T-helper 2 cell treated with Interferon-gamma antibody and Interleukin-4, amounts not matched to agents 5 μg/mL and 100 μg/mL, for 36 hours (primary cell): ENCODE measurements around the gene EMSY.

ENCODE experiments used
- DNase-seq: peaks from one replicate; pipeline ENCODE4 v3.0.0; 2021; ENCODE audit warnings: low spot score
- H3K27ac Mint-ChIP-seq: one replicate; pipeline ENCODE4 v1.8.0; 2021; ENCODE audit warnings: mild to moderate bottlenecking, mixed read lengths
- H3K27me3 Mint-ChIP-seq: one replicate; pipeline ENCODE4 v1.8.0; 2021; ENCODE audit warnings: low read depth, mixed read lengths
- H3K36me3 Mint-ChIP-seq: one replicate; pipeline ENCODE4 v1.8.0; 2021; ENCODE audit warnings: low read depth, mixed read lengths
- H3K4me1 Mint-ChIP-seq: one replicate; pipeline ENCODE4 v1.8.0; 2021; ENCODE audit warnings: low read depth, mixed read lengths
- H3K4me3 Mint-ChIP-seq: one replicate; pipeline ENCODE4 v1.8.0; 2022; ENCODE audit warnings: mild to moderate bottlenecking, moderate library complexity, mixed read lengths
- H3K9me3 Mint-ChIP-seq: one replicate; pipeline ENCODE4 v1.8.0; 2021; ENCODE audit warnings: mixed read lengths

Gene EMSY

GRCh38 chr11:76513654-76514034, 68.8 kb downstream of the EMSY start:
- no peaks in the 10 kb centered on the region for H3K27me3 Mint-ChIP-seq
- H3K9me3 Mint-ChIP-seq: no peaks in the 10 kb centered on the region
- H3K27ac Mint-ChIP-seq: no peak overlapping the region
- peaks cover 2% of the 10 kb centered on the region for H3K4me1 Mint-ChIP-seq
- H3K36me3 Mint-ChIP-seq: peaks cover 12% of the 10 kb centered on the region
- no peak for DNase-seq
- no peak overlapping the region for H3K4me3 Mint-ChIP-seq

DNA sequence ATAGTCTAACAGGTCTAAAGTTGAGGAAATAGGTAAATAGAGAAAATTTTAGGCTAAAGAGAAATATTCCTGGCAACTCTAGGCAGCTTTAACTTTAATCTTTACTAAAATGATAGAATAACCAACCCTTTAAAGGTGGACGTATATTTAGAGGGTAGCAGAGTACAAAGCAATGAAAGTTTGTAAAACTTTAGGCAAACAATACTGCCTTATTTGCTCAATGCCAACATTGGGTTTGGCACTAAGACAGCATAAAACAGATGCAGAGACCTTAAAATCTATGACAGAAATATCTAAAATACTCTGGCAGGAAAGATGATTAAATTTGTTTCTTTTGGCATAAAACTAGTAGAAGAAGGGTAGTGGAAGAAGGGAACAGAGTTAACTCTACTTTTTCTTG, 70.7 kb downstream of the EMSY start:
- Mint-ChIP-seq H3K4me3 (no peak overlapping the region), H3K27me3 (no peaks in the 10 kb centered on the region), H3K9me3 (no peaks in the 10 kb centered on the region), H3K27ac (no peak overlapping the region), H3K4me1 (peaks cover 2% of the 10 kb centered on the region), H3K36me3 (peaks cover 11% of the 10 kb centered on the region)
- no peak for DNase-seq

DNA sequence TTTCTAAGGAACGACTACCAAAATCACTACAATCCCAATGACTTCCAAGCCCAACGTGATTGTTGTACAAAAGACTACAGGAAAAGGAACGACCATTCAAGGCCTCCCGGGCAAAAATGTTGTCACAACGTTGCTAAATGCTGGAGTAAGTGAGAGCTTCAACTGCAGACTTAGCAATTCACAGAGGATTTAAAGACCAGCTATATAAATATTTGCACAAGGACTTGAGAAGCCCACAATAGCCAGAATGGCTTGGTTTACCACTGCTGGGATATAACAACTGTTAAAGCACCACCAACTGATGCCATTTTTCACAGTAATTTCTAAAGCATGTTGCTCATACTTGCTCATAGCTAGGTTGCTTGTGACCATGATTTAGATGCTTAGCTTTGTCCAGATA, 78.3 kb downstream of the EMSY start:
- Mint-ChIP-seq H3K4me1 (peaks cover 7% of the 10 kb centered on the region), H3K27ac (no peak overlapping the region), H3K4me3 (no peak overlapping the region), H3K9me3 (no peaks in the 10 kb centered on the region), H3K36me3 (peaks cover 29% of the 10 kb centered on the region), H3K27me3 (no peaks in the 10 kb centered on the region)
- no peak for DNase-seq

GRCh38 chr11:76523786-76524436, 79.1 kb downstream of the EMSY start:
- Mint-ChIP-seq H3K4me3 (no peak overlapping the region), H3K36me3 (peaks cover 37% of the 10 kb centered on the region), H3K4me1 (peaks cover 7% of the 10 kb centered on the region), H3K27ac (no peak overlapping the region), H3K9me3 (no peaks in the 10 kb centered on the region), H3K27me3 (no peaks in the 10 kb centered on the region)
- DNase-seq: no peak

GRCh38 chr11:76524461-76524860, 79.6 kb downstream of the EMSY start:
- peaks cover 42% of the 10 kb centered on the region for H3K36me3 Mint-ChIP-seq
- H3K27me3 Mint-ChIP-seq: no peaks in the 10 kb centered on the region
- H3K4me1 Mint-ChIP-seq: peaks cover 7% of the 10 kb centered on the region
- no peak overlapping the region for H3K4me3 Mint-ChIP-seq
- no peak for DNase-seq
- no peaks in the 10 kb centered on the region for H3K9me3 Mint-ChIP-seq
- H3K27ac Mint-ChIP-seq: no peak overlapping the region

GRCh38 chr11:76524919-76525318, 80.1 kb downstream of the EMSY start:
- Mint-ChIP-seq H3K4me1 (peaks cover 7% of the 10 kb centered on the region), H3K9me3 (no peaks in the 10 kb centered on the region), H3K27me3 (no peaks in the 10 kb centered on the region), H3K27ac (no peak overlapping the region), H3K4me3 (no peak overlapping the region), H3K36me3 (peaks cover 45% of the 10 kb centered on the region)
- DNase-seq: no peak

DNA sequence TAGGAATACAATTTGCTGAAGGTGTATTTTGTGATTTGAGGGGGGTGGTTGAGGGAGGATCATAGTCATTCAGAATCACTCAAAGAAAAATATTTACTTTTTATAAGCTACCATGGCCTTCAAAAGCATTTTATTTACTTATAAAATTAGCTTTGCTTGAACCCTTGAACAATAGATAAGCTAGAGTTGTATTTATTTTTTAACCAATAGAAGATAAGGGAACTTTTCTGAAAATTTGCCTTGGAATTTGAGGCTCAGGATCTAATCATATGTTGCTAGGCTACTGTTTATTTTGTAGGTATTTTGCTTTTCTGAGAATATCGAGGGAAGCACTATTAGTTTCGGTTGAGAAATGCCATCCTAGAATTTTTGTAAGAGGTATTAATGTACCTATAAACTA, 82.1 kb downstream of the EMSY start:
- H3K4me1 Mint-ChIP-seq: peaks cover 7% of the 10 kb centered on the region

GRCh38 chr11:76542436-76542835, 97.6 kb downstream of the EMSY start:
- Mint-ChIP-seq H3K36me3 (peaks cover 54% of the 10 kb centered on the region), H3K4me1 (peaks cover 19% of the 10 kb centered on the region)

More for the DNA sequence above, 82.1 kb downstream of the EMSY start:
- Mint-ChIP-seq H3K27ac (no peak overlapping the region), H3K36me3 (peaks cover 40% of the 10 kb centered on the region), H3K4me3 (no peak overlapping the region), H3K9me3 (no peaks in the 10 kb centered on the region), H3K27me3 (no peaks in the 10 kb centered on the region)
- no peak for DNase-seq

DNA sequence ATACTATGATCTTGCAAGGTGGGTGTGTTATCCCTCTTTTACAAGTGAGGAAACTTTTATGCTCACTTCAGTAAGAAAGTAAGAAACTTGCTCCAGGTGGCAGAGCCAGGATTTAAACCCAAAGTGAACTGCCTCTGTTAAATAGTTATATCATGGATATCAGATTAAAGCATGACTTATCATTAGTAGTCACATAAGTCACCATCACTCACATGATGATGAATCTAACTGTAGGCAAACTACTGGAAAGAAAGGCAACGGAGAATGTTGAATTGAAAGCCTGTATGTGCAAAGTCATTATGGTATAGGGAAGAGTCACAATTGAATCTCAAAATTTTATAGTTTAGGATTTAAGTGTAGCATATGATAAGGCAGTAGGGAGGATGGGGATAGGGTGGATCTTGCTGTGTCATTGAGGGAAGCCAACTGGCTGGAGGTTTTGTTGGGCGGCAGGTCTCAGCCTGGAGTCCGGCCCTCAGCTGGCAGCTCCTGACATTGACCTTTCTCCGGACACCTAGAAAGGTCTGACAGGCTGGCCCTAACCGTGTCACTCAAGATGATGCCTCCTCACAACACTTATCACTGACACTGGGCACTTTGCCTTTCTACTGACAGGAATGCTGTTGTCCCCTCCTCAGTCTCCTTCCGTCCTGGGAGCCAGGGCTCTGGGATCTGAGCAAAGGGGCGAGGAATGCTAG, 98.3 kb downstream of the EMSY start:
- peaks cover 49% of the 10 kb centered on the region for H3K36me3 Mint-ChIP-seq
- H3K9me3 Mint-ChIP-seq: no peaks in the 10 kb centered on the region
- H3K27me3 Mint-ChIP-seq: no peaks in the 10 kb centered on the region
- no peak for DNase-seq
- H3K4me3 Mint-ChIP-seq: no peak overlapping the region
- no peak overlapping the region for H3K27ac Mint-ChIP-seq
- peaks cover 19% of the 10 kb centered on the region for H3K4me1 Mint-ChIP-seq

More at GRCh38 chr11:76542436-76542835, 97.6 kb downstream of the EMSY start:
- Mint-ChIP-seq H3K4me3 (no peak overlapping the region), H3K27me3 (no peaks in the 10 kb centered on the region), H3K27ac (no peak overlapping the region), H3K9me3 (no peaks in the 10 kb centered on the region)
- DNase-seq: no peak

GRCh38 chr11:76550781-76551180, 106.0 kb downstream of the EMSY start:
- H3K36me3 Mint-ChIP-seq: peaks cover 23% of the 10 kb centered on the region
- no peak for DNase-seq
- H3K4me1 Mint-ChIP-seq: peaks cover 23% of the 10 kb centered on the region
- no peaks in the 10 kb centered on the region for H3K27me3 Mint-ChIP-seq
- no peak overlapping the region for H3K4me3 Mint-ChIP-seq
- no peak overlapping the region for H3K27ac Mint-ChIP-seq
- H3K9me3 Mint-ChIP-seq: no peaks in the 10 kb centered on the region

DNA sequence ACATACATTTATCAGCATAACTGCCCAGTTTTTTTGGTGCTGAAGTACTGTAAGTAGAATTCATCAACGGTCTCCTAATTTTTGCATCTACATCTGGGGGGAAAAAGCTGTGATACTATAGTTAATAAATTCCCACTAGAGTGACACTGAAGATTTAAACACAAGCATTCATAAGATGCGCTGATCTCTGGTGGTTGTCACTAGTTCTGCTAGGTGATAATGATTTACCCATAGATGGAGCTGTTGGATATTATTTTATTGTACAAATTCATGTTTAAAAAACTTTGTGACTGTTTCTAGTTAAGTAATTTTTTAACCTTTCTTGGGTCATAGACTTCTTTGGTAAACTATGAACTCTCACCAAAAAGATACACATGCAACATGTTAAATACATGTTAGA, 106.6 kb downstream of the EMSY start:
- H3K9me3 Mint-ChIP-seq: no peaks in the 10 kb centered on the region
- no peak for DNase-seq
- H3K27ac Mint-ChIP-seq: no peak overlapping the region
- H3K4me3 Mint-ChIP-seq: no peak overlapping the region
- H3K36me3 Mint-ChIP-seq: peaks cover 16% of the 10 kb centered on the region
- H3K4me1 Mint-ChIP-seq: peaks cover 16% of the 10 kb centered on the region
- H3K27me3 Mint-ChIP-seq: no peaks in the 10 kb centered on the region

DNA sequence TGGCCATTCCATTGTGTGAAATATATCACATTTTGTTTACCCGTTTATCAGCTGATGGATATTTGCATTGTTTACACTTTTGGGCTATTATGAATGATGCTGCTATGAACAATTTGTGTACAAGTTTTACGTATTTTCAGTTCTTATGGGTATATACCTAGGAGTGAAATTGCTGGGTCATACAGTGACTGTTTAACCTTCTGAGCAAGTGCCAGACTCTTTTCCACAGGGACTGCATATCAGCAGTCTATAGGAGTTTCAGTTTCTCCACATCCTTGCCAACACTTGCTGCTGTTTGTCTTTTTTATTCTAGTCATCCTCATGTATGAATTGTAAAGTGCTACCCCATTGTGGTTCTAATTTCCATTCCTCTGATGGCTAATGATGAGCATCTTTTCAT, 108.2 kb downstream of the EMSY start:
- H3K36me3 Mint-ChIP-seq: peaks cover 11% of the 10 kb centered on the region
- no peak overlapping the region for H3K27ac Mint-ChIP-seq
- no peaks in the 10 kb centered on the region for H3K27me3 Mint-ChIP-seq
- H3K4me3 Mint-ChIP-seq: no peak overlapping the region
- H3K4me1 Mint-ChIP-seq: peaks cover 10% of the 10 kb centered on the region
- DNase-seq: no peak
- peaks cover 4% of the 10 kb centered on the region for H3K9me3 Mint-ChIP-seq

GRCh38 chr11:76553554-76554476, 109.0 kb downstream of the EMSY start:
- no peaks in the 10 kb centered on the region for H3K27me3 Mint-ChIP-seq
- peaks cover 4% of the 10 kb centered on the region for H3K9me3 Mint-ChIP-seq
- no peak overlapping the region for H3K4me3 Mint-ChIP-seq
- H3K27ac Mint-ChIP-seq: no peak overlapping the region
- H3K4me1 Mint-ChIP-seq: peaks cover 13% of the 10 kb centered on the region
- H3K36me3 Mint-ChIP-seq: peaks cover 11% of the 10 kb centered on the region
- DNase-seq: no peak

DNA sequence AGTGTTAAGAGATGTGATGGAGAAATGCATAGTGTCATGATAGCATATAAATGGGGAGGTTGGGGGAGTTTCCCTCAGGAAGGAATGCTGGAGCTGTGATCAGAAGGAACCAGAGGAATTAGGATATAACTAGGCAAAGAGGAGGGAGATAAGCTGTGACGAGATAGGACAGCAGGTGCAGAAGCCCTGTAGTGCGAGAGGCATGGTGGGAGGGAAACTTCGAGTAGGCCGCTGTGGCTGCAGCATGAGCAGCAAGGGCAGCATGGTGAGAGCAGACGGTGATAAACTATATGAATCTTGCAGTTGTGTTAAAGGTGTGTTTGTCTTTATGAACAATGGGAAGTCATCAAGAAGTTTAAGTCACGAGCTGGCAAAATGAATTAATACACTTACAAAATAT, 109.9 kb downstream of the EMSY start:
- DNase-seq: no peak
- no peak overlapping the region for H3K27ac Mint-ChIP-seq
- peaks cover 14% of the 10 kb centered on the region for H3K4me1 Mint-ChIP-seq
- H3K27me3 Mint-ChIP-seq: no peaks in the 10 kb centered on the region
- H3K9me3 Mint-ChIP-seq: peaks cover 4% of the 10 kb centered on the region
- H3K4me3 Mint-ChIP-seq: no peak overlapping the region
- H3K36me3 Mint-ChIP-seq: peaks cover 9% of the 10 kb centered on the region
